Measurements from ENCODE around the gene USP16.

GRCh38 chr21:29102791-29103257 lies 78.4 kb downstream of the USP16 start:
- TF ChIP-seq CTCF (IDR thresholded peaks at IDR 0.05) (no peak), POLR2AphosphoS5 (IDR thresholded peaks at IDR 0.05) (peak; percentile 53), POLR2A (IDR thresholded peaks at IDR 0.05) (no peak)

Data from prostate gland (tissue), 2 donors.